ENCODE results near the gene ZBTB8B. TPM values are rescaled to one million over a fixed set of nuclear protein-coding genes. Genes with fewer than 3 reads are reported as not detected.
"Not testable (repeated sequence)": the region's sequence is repeated elsewhere in the genome, so short reads cannot be mapped to it uniquely, and the experiment has no call there.

The ZBTB8B gene
- polyA plus RNA-seq, 1 of the 3 experiments (the other 2 are of a cell fraction) = 0.08 TPM

DNA sequence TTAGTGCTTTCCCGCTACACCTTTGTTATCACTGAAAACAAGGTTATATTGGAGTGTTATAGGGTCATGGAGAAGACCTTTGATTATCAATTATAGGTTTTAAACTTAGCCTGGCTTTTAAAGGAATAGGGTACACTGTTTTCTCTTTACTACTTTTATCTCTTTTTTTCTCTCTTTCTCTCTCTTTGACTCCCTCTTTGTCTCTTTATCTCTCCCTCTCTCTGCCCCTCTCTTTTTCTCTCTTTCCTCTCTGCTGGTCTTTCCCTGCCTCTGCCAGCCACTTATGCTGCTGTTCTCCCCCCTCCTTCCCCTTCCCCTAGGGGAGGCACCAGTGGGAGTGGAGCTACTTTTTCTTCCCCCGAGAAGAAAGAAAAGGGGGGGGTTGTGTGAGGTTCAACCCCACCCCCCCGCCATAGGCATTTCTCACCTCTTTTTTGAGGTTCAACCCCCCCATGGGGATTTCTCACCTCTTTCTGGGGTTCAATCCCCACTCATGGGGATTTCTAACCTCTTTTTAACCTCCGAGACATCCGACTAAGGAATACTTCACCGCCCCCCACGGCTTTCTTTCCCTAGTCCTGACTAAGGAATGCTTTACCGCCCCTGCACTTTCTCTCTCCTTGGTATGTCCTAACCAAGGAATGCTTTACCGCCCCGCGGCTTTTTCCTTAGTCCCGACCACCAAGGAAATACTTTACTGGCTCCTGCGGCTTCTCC is 17.2 kb upstream of the ZBTB8B start:
- H4K20me1 ChIP-seq (ENCODE audit: insufficient read depth) = no peaks in the 10 kb centered on the region
- no peaks in the 10 kb centered on the region; the same call in 1 of the 2 replicates for H3K27me3 ChIP-seq (ENCODE audit: insufficient read depth)
- no peaks in the 10 kb centered on the region for H3K9me2 ChIP-seq
- H3K27ac ChIP-seq (ENCODE audit: low read depth in 2 of 2, low read length in 1 of 2) = no peak overlapping the region
- no peaks in the 10 kb centered on the region for H3K36me3 ChIP-seq (replicated peaks in 1 of 2; ENCODE audit: control insufficient read depth in 1 of 2, insufficient read depth in 2 of 2, low read length in 1 of 2)
- H3K79me2 ChIP-seq (ENCODE audit: insufficient read depth) = no peaks in the 10 kb centered on the region
- POLR2A ChIA-PET = no interaction called here
- H3K4me3 ChIP-seq (ENCODE audit: low read depth in 2 of 2, low read length in 1 of 2) = no peak overlapping the region
- no peak for DNase-seq
- H3K9me3 ChIP-seq = no peaks in the 10 kb centered on the region
- H3F3A ChIP-seq (replicated peaks; ENCODE audit: insufficient read depth) = no peaks in the 10 kb centered on the region
- H3K4me2 ChIP-seq = peak overlapping the region; percentile 28; the same call in 1 of the 2 replicates
- CTCF ChIA-PET = interaction anchor here (0.5 to 3.6 kb wide), 25 partner anchors 10 to 639 kb away, joined by 3 to 20 read pairs (median 4); partner anchors contain the start of gene ZBTB8B
- 0 out of 2 replicates have a peak overlapping the region, but pooled peaks have one; percentile 22 for H2AFZ ChIP-seq (ENCODE audit: low read depth)
- 34% methylated on average over 13 of the region's 13 CpGs for WGBS (ENCODE audit: low lambda C conversion rate)
- no peak for TF ChIP-seq RFX5 (IDR thresholded peaks at IDR 0.05; ENCODE audit: low read length)
- no peak for TF ChIP-seq GABPA (IDR thresholded peaks at IDR 0.05; ENCODE audit: low read depth)
- TF ChIP-seq GATA2 (CRISPR knock-in tag; IDR thresholded peaks at IDR 0.05) = no peak
- TF ChIP-seq SIN3A (IDR thresholded peaks at IDR 0.05; ENCODE audit: borderline replicate concordance, low read depth, low read length) = no peak
- TF ChIP-seq TEAD4 (IDR thresholded peaks at IDR 0.05; ENCODE audit: borderline replicate concordance, insufficient read depth) = no peak
- no peak for TF ChIP-seq EZH2phosphoT487 (IDR thresholded peaks at IDR 0.05; ENCODE audit: borderline replicate concordance, low read depth)
- no peak for TF ChIP-seq TAF1 (IDR thresholded peaks at IDR 0.05; ENCODE audit: borderline replicate concordance, low read depth, low read length)
- no peak for TF ChIP-seq POLR2AphosphoS5 (IDR thresholded peaks at IDR 0.05; ENCODE audit: low read depth, low read length)
- TF ChIP-seq, protein P1, sequence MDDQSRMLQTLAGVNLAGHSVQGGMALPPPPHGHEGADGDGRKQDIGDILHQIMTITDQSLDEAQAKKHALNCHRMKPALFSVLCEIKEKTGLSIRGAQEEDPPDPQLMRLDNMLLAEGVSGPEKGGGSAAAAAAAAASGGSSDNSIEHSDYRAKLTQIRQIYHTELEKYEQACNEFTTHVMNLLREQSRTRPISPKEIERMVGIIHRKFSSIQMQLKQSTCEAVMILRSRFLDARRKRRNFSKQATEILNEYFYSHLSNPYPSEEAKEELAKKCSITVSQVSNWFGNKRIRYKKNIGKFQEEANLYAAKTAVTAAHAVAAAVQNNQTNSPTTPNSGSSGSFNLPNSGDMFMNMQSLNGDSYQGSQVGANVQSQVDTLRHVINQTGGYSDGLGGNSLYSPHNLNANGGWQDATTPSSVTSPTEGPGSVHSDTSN (IDR thresholded peaks at IDR 0.05) = no peak
- H3K9ac ChIP-seq = no peak overlapping the region
- no peaks in the 10 kb centered on the region for H3K4me1 ChIP-seq (ENCODE audit: control insufficient read depth in 1 of 2, insufficient read depth in 2 of 2, low read depth in 1 of 2, low read length in 1 of 2)

- TF ChIP-seq SMC3 (IDR thresholded peaks at IDR 0.05; ENCODE audit: low read depth, low read length) (peak; percentile 68), CTCF (IDR thresholded peaks at IDR 0.05) (peak; percentile 71), RAD21 (IDR thresholded peaks at IDR 0.05; ENCODE audit: low read length) (peak; percentile 84)
- H3K4me3 ChIP-seq (ENCODE audit: low read depth in 2 of 2, low read length in 1 of 2); H3F3A ChIP-seq (replicated peaks; ENCODE audit: insufficient read depth); H3K9me2 ChIP-seq; H3K9me3 ChIP-seq; H3K79me2 ChIP-seq (ENCODE audit: insufficient read depth); H3K27me3 ChIP-seq (ENCODE audit: insufficient read depth); H3K36me3 ChIP-seq (replicated peaks in 1 of 2; ENCODE audit: control insufficient read depth in 1 of 2, insufficient read depth in 2 of 2, low read length in 1 of 2); H3K27ac ChIP-seq (ENCODE audit: low read depth in 2 of 2, low read length in 1 of 2); POLR2A ChIA-PET; H3K4me1 ChIP-seq (ENCODE audit: control insufficient read depth in 1 of 2, insufficient read depth in 2 of 2, low read depth in 1 of 2, low read length in 1 of 2); H4K20me1 ChIP-seq (ENCODE audit: insufficient read depth); H3K9ac ChIP-seq; DNase-seq: not testable (repeated sequence)
- Histone ChIP-seq H3K4me2 (0 out of 2 replicates have a peak overlapping the region, but pooled peaks have one; percentile 28), H2AFZ (ENCODE audit: low read depth) (0 out of 2 replicates have a peak overlapping the region, but pooled peaks have one; percentile 22)
- WGBS (ENCODE audit: low lambda C conversion rate) = 44% methylated on average over 9 of the region's 12 CpGs
- CTCF ChIA-PET = interaction anchor here (0.5 to 3.6 kb wide), 29 partner anchors 9 to 638 kb away, joined by 3 to 20 read pairs (median 3); partner anchors contain the start of genes MARCKSL1 and ZBTB8B
These were observed 16.6 kb upstream of the ZBTB8B start for GRCh38 chr1:32448186-32448772.
